Thyroid gland (tissue), 4 donors: ENCODE results near the gene COL24A1. TPM values are rescaled to one million over a fixed set of nuclear protein-coding genes. Genes with fewer than 3 reads are reported as not detected.

ENCODE experiments used
- DNase-seq, 2 donors: peaks; one replicate each; pipeline ENCODE4 v3.0.0-alpha.2; 2019
- H3K27ac ChIP-seq, 3 donors: fragments of 200-600 bp; sonication (generic); 1 replicate in 2 of 3; 2 replicates in 1 of 3; pipeline ENCODE4 v1.5.1; 2016 to 2019; ENCODE audit warnings: mild to moderate bottlenecking in 1 of 3, moderate library complexity in 1 of 3
- H3K27me3 ChIP-seq: fragments of 200-600 bp; sonication (generic); one replicate; pipeline ENCODE4 v1.5.1; 2019
- H3K36me3 ChIP-seq, 2 donors: fragments of 200-600 bp; sonication (generic); one replicate each; pipeline ENCODE4 v1.5.1; 2016 to 2019
- H3K4me1 ChIP-seq, 2 donors: fragments of 200-600 bp; sonication (generic); one replicate each; pipeline ENCODE4 v1.5.1; 2017 to 2019
- H3K4me3 ChIP-seq, 3 donors: fragments of 200-600 bp; sonication (generic); replicated peaks in 1 of 3; 1 replicate in 2 of 3; 2 replicates in 1 of 3; pipeline ENCODE4 v1.5.1; 2016; ENCODE audit warnings: mild to moderate bottlenecking in 1 of 3
- H3K9me3 ChIP-seq: fragments of 200-600 bp; sonication (generic); one replicate; pipeline ENCODE4 v1.5.1; 2017
- CTCF ChIP-seq, 6 experiments: fragments of 200-600 bp in 3 of 6; fragments of 450-650 bp in 3 of 6; sonication (generic) in 3 of 6; IDR thresholded peaks; one replicate each; pipeline ENCODE4 v1.5.1; 2016 to 2019; ENCODE audit warnings: antibody characterized with exemption in 6 of 6, mild to moderate bottlenecking in 2 of 6, inconsistent platforms in 1 of 6, moderate library complexity in 1 of 6
- POLR2A ChIP-seq, 2 donors: fragments of 450-650 bp; IDR thresholded peaks; one replicate each; pipeline ENCODE4 v1.6.1; 2017; ENCODE audit warnings: antibody characterized with exemption in 2 of 2, mild to moderate bottlenecking in 2 of 2, moderate library complexity in 1 of 2
- WGBS, 2 donors: methylation state at CpG; one replicate each; pipeline ENCODE4 v1.1.5; 2017; 5-methylcytosine and 5-hydroxymethylcytosine counted together
- intact Hi-C: fragments of 100-400 bp; cut with DNase I; formaldehyde crosslinking; loops from one replicate; pipeline ENCODE4 v1.15.1; 2023
- total RNA-seq, 4 donors: library from RNA; depleted of rRNA; stranded (reverse); fragments of >200 nt; gene quantifications; one replicate each; pipeline ENCODE4 v1.2.3, GENCODE V29; 2016

The COL24A1 gene
- total RNA-seq, 4 donors from 2014 or later: 0.27 to 0.89 (median 0.46) TPM

GRCh38 chr1:86154571-86155050, 2.0 kb downstream of the COL24A1 start:
- DNase-seq: peak in 1 of 2 donors; percentile 2
- Histone ChIP-seq H3K36me3 (no peaks in the 10 kb centered on the region), H3K27me3 (no peaks in the 10 kb centered on the region), H3K9me3 (no peaks in the 10 kb centered on the region), H3K27ac (no peak overlapping the region), H3K4me1 (peaks cover 9 to 12% of the 10 kb centered on the region in 2 donors), H3K4me3 (no peak overlapping the region)
- 44 to 54% methylated on average over 12 to 20 of the region's 20 CpGs for WGBS, 2 donors
- intact Hi-C loops: no loop called here
- TF ChIP-seq POLR2A (IDR thresholded peaks at IDR 0.05) (no peak), CTCF (IDR thresholded peaks at IDR 0.05) (no peak)

GRCh38 chr1:86153836-86154235, 2.7 kb downstream of the COL24A1 start:
- WGBS, 2 donors: 84 to 95% methylated on average over 6 of the region's 6 CpGs
- TF ChIP-seq CTCF (IDR thresholded peaks at IDR 0.05) (no peak), POLR2A (IDR thresholded peaks at IDR 0.05) (no peak)
- Histone ChIP-seq H3K27me3 (no peaks in the 10 kb centered on the region), H3K9me3 (no peaks in the 10 kb centered on the region), H3K36me3 (no peaks in the 10 kb centered on the region), H3K4me3 (no peak overlapping the region), H3K27ac (no peak overlapping the region), H3K4me1 (peaks cover 9 to 12% of the 10 kb centered on the region in 2 donors)
- intact Hi-C loops: no loop called here
- no peak for DNase-seq

GRCh38 chr1:86152887-86153286, 3.7 kb downstream of the COL24A1 start:
- intact Hi-C loops: no loop called here
- 89 to 95% methylated on average over 1 of the region's 1 CpG for WGBS, 2 donors
- TF ChIP-seq CTCF (IDR thresholded peaks at IDR 0.05) (no peak), POLR2A (IDR thresholded peaks at IDR 0.05) (no peak)

GRCh38 chr1:86151427-86151826, 5.1 kb downstream of the COL24A1 start:
- TF ChIP-seq CTCF (IDR thresholded peaks at IDR 0.05) (no peak), POLR2A (IDR thresholded peaks at IDR 0.05) (no peak)
- H3K27me3 ChIP-seq: no peaks in the 10 kb centered on the region
- no peaks in the 10 kb centered on the region for H3K9me3 ChIP-seq
- H3K27ac ChIP-seq: no peak overlapping the region
- H3K4me1 ChIP-seq: peaks cover 8 to 12% of the 10 kb centered on the region in 2 donors
- DNase-seq: no peak
- 75 to 81% methylated on average over 2 of the region's 2 CpGs for WGBS, 2 donors
- intact Hi-C loops: no loop called here
- no peak overlapping the region for H3K4me3 ChIP-seq
- H3K36me3 ChIP-seq: no peaks in the 10 kb centered on the region

More at GRCh38 chr1:86152887-86153286, 3.7 kb downstream of the COL24A1 start:
- DNase-seq: no peak
- H3K4me1 ChIP-seq: peaks cover 9 to 12% of the 10 kb centered on the region in 2 donors
- no peaks in the 10 kb centered on the region for H3K27me3 ChIP-seq
- no peaks in the 10 kb centered on the region for H3K9me3 ChIP-seq
- no peak overlapping the region for H3K4me3 ChIP-seq
- no peaks in the 10 kb centered on the region for H3K36me3 ChIP-seq
- no peak overlapping the region for H3K27ac ChIP-seq

GRCh38 chr1:86150553-86151055, 6.0 kb downstream of the COL24A1 start:
- DNase-seq: no peak
- Histone ChIP-seq H3K4me3 (no peak overlapping the region), H3K9me3 (no peaks in the 10 kb centered on the region), H3K36me3 (no peaks in the 10 kb centered on the region), H3K4me1 (peaks cover 5 to 10% of the 10 kb centered on the region in 2 donors), H3K27ac (no peak overlapping the region), H3K27me3 (no peaks in the 10 kb centered on the region)
- intact Hi-C loops: no loop called here
- TF ChIP-seq CTCF (IDR thresholded peaks at IDR 0.05): no peak
- no peak for TF ChIP-seq POLR2A (IDR thresholded peaks at IDR 0.05)
